Measurements from ENCODE around the gene AVPR1B. TPM values are rescaled to one million over a fixed set of nuclear protein-coding genes. Genes with fewer than 3 reads are reported as not detected.
A peak's percentile ranks its signal among the peaks of the same experiment; 100 is the strongest.

Gene AVPR1B
- total RNA-seq, 4 donors from 2014 or later = not detected

- H3K9me3 ChIP-seq = no peaks in the 10 kb centered on the region
- ATAC-seq = peak; percentile 84
- 28 to 31% methylated on average over 5 to 7 of the region's 8 CpGs for whole genome bisulfite sequencing, 2 donors (ENCODE audit: low coverage in 1 of 2)
- H3K27ac ChIP-seq = no peak overlapping the region
- H3K36me3 ChIP-seq = no peaks in the 10 kb centered on the region
- H3K4me3 ChIP-seq = no peak overlapping the region
- no peak for TF ChIP-seq EP300 (IDR thresholded peaks at IDR 0.05)
- TF ChIP-seq, protein P1, sequence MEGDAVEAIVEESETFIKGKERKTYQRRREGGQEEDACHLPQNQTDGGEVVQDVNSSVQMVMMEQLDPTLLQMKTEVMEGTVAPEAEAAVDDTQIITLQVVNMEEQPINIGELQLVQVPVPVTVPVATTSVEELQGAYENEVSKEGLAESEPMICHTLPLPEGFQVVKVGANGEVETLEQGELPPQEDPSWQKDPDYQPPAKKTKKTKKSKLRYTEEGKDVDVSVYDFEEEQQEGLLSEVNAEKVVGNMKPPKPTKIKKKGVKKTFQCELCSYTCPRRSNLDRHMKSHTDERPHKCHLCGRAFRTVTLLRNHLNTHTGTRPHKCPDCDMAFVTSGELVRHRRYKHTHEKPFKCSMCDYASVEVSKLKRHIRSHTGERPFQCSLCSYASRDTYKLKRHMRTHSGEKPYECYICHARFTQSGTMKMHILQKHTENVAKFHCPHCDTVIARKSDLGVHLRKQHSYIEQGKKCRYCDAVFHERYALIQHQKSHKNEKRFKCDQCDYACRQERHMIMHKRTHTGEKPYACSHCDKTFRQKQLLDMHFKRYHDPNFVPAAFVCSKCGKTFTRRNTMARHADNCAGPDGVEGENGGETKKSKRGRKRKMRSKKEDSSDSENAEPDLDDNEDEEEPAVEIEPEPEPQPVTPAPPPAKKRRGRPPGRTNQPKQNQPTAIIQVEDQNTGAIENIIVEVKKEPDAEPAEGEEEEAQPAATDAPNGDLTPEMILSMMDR (IDR thresholded peaks at IDR 0.05) = peak in 3 of 4 experiments; percentile 77 to 87 (median 77)
- H3K27me3 ChIP-seq = peaks cover 3% of the 10 kb centered on the region
- H3K4me1 ChIP-seq = peaks cover 0 to 3% (median 0%) of the 10 kb centered on the region in 3 donors
Measured at GRCh38 chr1:206106328-206107167, 10.6 kb downstream of the AVPR1B start.

DNA sequence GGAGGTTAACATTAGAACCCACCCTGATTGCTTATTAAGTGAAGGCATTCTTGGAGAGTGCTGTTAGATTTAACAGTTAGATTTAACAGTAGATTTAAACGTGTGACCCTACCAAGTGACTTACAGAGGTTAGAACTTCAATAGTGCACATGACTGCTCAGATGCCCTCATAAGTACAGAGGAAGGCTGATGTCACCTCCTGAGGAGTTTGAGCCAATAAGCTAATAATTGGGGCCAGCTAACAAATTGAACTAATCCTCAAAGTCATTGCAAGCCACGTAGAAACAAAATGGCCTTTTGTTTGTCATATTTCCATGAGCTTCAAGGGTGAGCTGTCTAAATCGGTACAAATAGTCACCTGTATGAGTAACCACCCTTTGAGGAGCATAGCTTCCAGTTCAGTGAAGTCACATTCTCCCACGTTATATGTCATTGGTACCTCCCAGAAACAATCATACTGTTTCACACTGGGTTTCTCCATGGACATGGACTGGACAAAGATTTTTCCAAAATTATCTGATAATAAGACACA lies 11.7 kb downstream of the AVPR1B start:
- no peaks in the 10 kb centered on the region for H3K9me3 ChIP-seq
- no peak for ATAC-seq
- H3K36me3 ChIP-seq = no peaks in the 10 kb centered on the region
- H3K4me1 ChIP-seq = peaks cover 0 to 3% (median 0%) of the 10 kb centered on the region in 3 donors
- peaks cover 3% of the 10 kb centered on the region for H3K27me3 ChIP-seq
- TF ChIP-seq, protein P1 (IDR thresholded peaks at IDR 0.05) = no peak
- TF ChIP-seq POLR2AphosphoS5 (IDR thresholded peaks at IDR 0.05) (no peak), POLR2A (IDR thresholded peaks at IDR 0.05) (no peak), EP300 (IDR thresholded peaks at IDR 0.05) (no peak)
- WGBS, 2 donors (ENCODE audit: low coverage in 1 of 2) = 61 to 83% methylated on average over 4 of the region's 4 CpGs
- no peak overlapping the region for H3K27ac ChIP-seq
- no peak overlapping the region for H3K4me3 ChIP-seq

GRCh38 chr1:206103979-206104378 lies 13.2 kb downstream of the AVPR1B start:
- WGBS, 2 donors (ENCODE audit: low coverage in 1 of 2) = 93% methylated on average over 6 of the region's 10 CpGs; no CpG with 5 or more reads in 1 of the 2 donors
- peaks cover 9% of the 10 kb centered on the region for H3K27me3 ChIP-seq
- ATAC-seq = no peak
- H3K4me1 ChIP-seq = peaks cover 0 to 3% (median 0%) of the 10 kb centered on the region in 3 donors
- no peaks in the 10 kb centered on the region for H3K36me3 ChIP-seq
- no peak overlapping the region for H3K27ac ChIP-seq
- no peaks in the 10 kb centered on the region for H3K9me3 ChIP-seq
- no peak overlapping the region for H3K4me3 ChIP-seq
- TF ChIP-seq POLR2AphosphoS5 (IDR thresholded peaks at IDR 0.05) (no peak), EP300 (IDR thresholded peaks at IDR 0.05) (no peak), POLR2A (IDR thresholded peaks at IDR 0.05) (no peak)
- TF ChIP-seq, protein P1 (IDR thresholded peaks at IDR 0.05) = no peak

DNA sequence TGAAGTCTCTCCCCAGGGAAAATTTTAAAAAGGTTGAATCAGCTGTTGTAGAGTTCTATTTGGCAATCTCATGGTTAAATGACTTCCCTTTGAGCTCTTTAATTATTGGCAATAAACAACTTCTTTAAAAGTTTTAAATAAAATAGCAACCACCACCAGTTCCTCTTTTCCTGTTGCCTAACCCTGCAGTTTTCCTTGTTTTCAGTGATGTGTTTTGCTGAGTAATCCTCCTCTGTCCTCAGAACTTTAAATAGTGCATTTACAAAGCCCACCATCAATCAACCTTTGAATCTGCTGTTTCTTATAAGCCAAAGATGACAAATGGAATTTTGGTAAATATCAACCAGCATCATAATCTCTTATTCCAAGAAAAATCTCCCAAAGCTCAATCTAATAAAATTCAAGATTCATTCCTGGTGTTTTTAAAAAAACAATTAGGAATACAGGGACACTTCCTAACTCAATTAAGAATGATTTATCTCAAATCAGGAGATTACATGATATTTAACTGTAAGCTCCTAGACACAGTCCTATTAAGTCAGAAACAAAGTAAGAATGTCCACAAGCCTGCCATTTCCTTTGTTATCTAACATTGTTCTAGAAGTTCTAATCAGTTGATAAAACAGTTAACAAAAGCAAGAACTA lies 14.8 kb downstream of the AVPR1B start:
- no peak overlapping the region for H3K27ac ChIP-seq
- H3K36me3 ChIP-seq = no peaks in the 10 kb centered on the region
- peaks cover 0 to 3% (median 0%) of the 10 kb centered on the region in 3 donors for H3K4me1 ChIP-seq
- TF ChIP-seq EP300 (IDR thresholded peaks at IDR 0.05) = no peak
- TF ChIP-seq, protein P1 (IDR thresholded peaks at IDR 0.05) = no peak
- TF ChIP-seq POLR2AphosphoS5 (IDR thresholded peaks at IDR 0.05) = no peak
- no peak for TF ChIP-seq POLR2A (IDR thresholded peaks at IDR 0.05)
- no peaks in the 10 kb centered on the region for H3K9me3 ChIP-seq
- ATAC-seq = no peak
- no peak overlapping the region for H3K4me3 ChIP-seq
- H3K27me3 ChIP-seq = peaks cover 15% of the 10 kb centered on the region
